ENCODE results near the gene EIPR1. TPM values are rescaled to one million over a fixed set of nuclear protein-coding genes. Genes with fewer than 3 reads are reported as not detected.
A peak's percentile ranks its signal among the peaks of the same experiment; 100 is the strongest.

Gene EIPR1
- total and polyA plus RNA-seq, 10 of the 15 experiments (the other 5 are each of a cell fraction or from before 2014, with no cell fraction given) = 23.6 to 61.2 (median 42.2) TPM

DNA sequence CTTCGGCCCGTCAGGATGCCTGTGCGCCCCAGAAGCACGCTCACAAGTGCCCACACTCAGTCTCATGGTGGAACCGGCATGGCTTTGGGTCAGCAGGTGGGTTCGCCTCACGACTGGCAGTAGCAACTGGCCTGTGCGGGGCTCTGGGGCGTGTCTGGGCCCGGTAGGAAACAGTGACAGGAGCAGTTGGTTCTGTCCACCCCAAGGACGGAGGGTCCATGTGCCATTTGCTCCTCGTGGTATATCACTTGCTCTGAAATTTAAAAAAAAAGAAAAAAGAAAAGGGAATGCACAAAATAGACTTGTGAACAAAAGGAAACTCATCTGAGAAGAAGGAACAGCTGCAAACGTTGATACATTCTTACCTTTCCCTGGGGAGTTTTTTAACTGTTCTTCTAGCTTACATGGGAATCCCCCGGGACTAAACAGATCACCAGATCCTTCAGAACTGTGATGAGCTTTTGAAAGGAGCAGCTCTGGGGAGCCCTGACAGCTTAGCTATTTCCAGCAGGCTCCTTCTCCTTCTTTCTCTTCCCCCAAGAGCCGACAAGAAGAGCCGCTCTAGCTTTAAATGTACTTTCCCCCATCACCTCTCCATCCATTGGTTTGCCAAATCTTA lies 44.7 kb upstream of the EIPR1 start:
- in situ Hi-C loops (cut with MboI) = no loop called here
- FAIRE-seq = no peak
- RAD21 ChIA-PET (ENCODE audit: unreplicated experiment) = interaction anchor here (0.9 to 2.8 kb wide), 10 partner anchors 19 to 240 kb away, joined by 3 to 21 read pairs (median 6); partner anchors contain the start of genes EIPR1, RNASEH1 and TRAPPC12
- Histone ChIP-seq H3K36me3 (ENCODE audit: control insufficient read depth in 2 of 2, insufficient read depth in 2 of 2, low read length in 1 of 2) (peaks cover 8 to 31% of the 10 kb centered on the region in 2 experiments), H3K79me2 (ENCODE audit: control insufficient read depth, insufficient read depth, low read length) (no peaks in the 10 kb centered on the region), H3K27me3 (replicated peaks in 1 of 2; ENCODE audit: control insufficient read depth in 2 of 2, insufficient read depth in 2 of 2, low read length in 1 of 2) (no peaks in the 10 kb centered on the region), H3K4me2 (ENCODE audit: control insufficient read depth, insufficient read depth) (no peak overlapping the region), H3K9me3 (replicated peaks; ENCODE audit: control insufficient read depth, insufficient read depth, low read length) (no peaks in the 10 kb centered on the region; the same call in 2 of the 3 replicates), H4K20me1 (ENCODE audit: control insufficient read depth, insufficient read depth) (no peaks in the 10 kb centered on the region), H3K4me1 (ENCODE audit: control insufficient read depth, insufficient read depth, low read length) (peaks cover 12% of the 10 kb centered on the region), H2AFZ (ENCODE audit: control insufficient read depth, low read depth, low read length) (no peak overlapping the region), H3K4me3 (no peak overlapping the region), H3K9ac (ENCODE audit: control insufficient read depth, insufficient read depth, low read length) (no peak overlapping the region), H3K27ac (ENCODE audit: control insufficient read depth, insufficient read depth) (peak overlapping the region; percentile 45; the same call in 1 of the 2 replicates)
- CTCF ChIA-PET = interaction anchor here (0.7 to 3.5 kb wide), 14 partner anchors 9 to 270 kb away, joined by 3 to 46 read pairs (median 8); partner anchors contain the start of genes EIPR1 and TRAPPC12
- peak; percentile 75 for ATAC-seq
- 64% methylated on average over 16 of the region's 16 CpGs for WGBS (ENCODE audit: insufficient coverage, insufficient replicate concordance, low lambda C conversion rate, missing lambda C conversion rate)
- peak; percentile 27 for DNase-seq (ENCODE audit: low read depth, low spot score)
- intact Hi-C loops (cut with micrococcal nuclease; ENCODE audit: unreplicated experiment) = no loop called here
- POLR2A ChIA-PET = interaction anchor here (0.8 to 1.4 kb wide), 4 partner anchors 8 to 202 kb away, joined by 3 read pairs; no protein-coding TSS in a partner anchor
- SMC1A ChIA-PET (ENCODE audit: uncharacterized antibody, unreplicated experiment) = interaction anchor here (0.5 to 4.6 kb wide), 13 partner anchors 10 to 229 kb away, joined by 3 to 28 read pairs (median 5); partner anchors contain the start of gene TRAPPC12
- TF ChIP-seq POLR2A (IDR thresholded peaks at IDR 0.05; ENCODE audit: low read depth, low read length) (no peak), ZNF274 (IDR thresholded peaks at IDR 0.05; ENCODE audit: insufficient read depth, insufficient read length) (no peak), NFIC (IDR thresholded peaks at IDR 0.05; ENCODE audit: low read depth, low read length) (peak; percentile 49; the same call in 1 of the 2 replicates), SUPT20H (IDR thresholded peaks at IDR 0.05; ENCODE audit: borderline replicate concordance, control insufficient read depth, low read depth, low read length) (no peak), TCF12 (IDR thresholded peaks at IDR 0.05; ENCODE audit: low read depth, low read length) (0 out of 2 replicates have a peak, but pooled peaks have one; percentile 13), MEF2B (IDR thresholded peaks at IDR 0.05; ENCODE audit: partially characterized antibody, poor library complexity, severe bottlenecking) (peak; percentile 92)
- TF ChIP-seq, protein P1, sequence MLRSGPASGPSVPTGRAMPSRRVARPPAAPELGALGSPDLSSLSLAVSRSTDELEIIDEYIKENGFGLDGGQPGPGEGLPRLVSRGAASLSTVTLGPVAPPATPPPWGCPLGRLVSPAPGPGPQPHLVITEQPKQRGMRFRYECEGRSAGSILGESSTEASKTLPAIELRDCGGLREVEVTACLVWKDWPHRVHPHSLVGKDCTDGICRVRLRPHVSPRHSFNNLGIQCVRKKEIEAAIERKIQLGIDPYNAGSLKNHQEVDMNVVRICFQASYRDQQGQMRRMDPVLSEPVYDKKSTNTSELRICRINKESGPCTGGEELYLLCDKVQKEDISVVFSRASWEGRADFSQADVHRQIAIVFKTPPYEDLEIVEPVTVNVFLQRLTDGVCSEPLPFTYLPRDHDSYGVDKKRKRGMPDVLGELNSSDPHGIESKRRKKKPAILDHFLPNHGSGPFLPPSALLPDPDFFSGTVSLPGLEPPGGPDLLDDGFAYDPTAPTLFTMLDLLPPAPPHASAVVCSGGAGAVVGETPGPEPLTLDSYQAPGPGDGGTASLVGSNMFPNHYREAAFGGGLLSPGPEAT (IDR thresholded peaks at IDR 0.05; ENCODE audit: low read depth) = peak; percentile 59; the same call in 1 of the 2 replicates
- no TSS peak for BruUV-seq (replicated peaks)
